IMR-90 (cell line): ENCODE data around the gene METTL24. TPM values are rescaled to one million over a fixed set of nuclear protein-coding genes. Genes with fewer than 3 reads are reported as not detected.

Experiments
- ATAC-seq: fragments of 200-7000 bp; cut with Tn5 transposase; 2 replicates; pipeline ENCODE4 v1.9.1; 2020; ENCODE audit warnings: low read depth, mild to moderate bottlenecking, moderate library complexity
- BruUV-seq: library from RNA; stranded (reverse); fragments of 400-500 nt; replicated peaks from 2 replicates; lab custom pipeline; 2021; lab: Mats Ljungman, UMichigan
- CTCF ChIA-PET: fragments of 300-600 bp; formaldehyde crosslinking; extraction: SDS; loops from one replicate; lab custom pipeline; 2021; ENCODE audit warnings: antibody characterized with exemption; lab: Yijun Ruan, JAX
- POLR2A ChIA-PET: fragments of 300-600 bp; sonication (Branson Sonifier 250); formaldehyde crosslinking; loops from one replicate; lab custom pipeline; 2022; ENCODE audit warnings: antibody characterized with exemption; ENCODE audit not compliant: unreplicated experiment; lab: Charles Lee
- DNase-seq: peaks from one replicate; pipeline ENCODE4 v3.0.0; 2013
- H2AFZ ChIP-seq: replicated peaks from 2 replicates; pipeline ENCODE3; 2013; ENCODE audit warnings: low read length, mild to moderate bottlenecking; ENCODE audit not compliant: poor library complexity
- H2AK5ac ChIP-seq: 2 replicates; pipeline ENCODE4 v1.6.1; 2013; ENCODE audit warnings: low read depth, low read length, inconsistent platforms
- H2AK9ac ChIP-seq: replicated peaks from 2 replicates; pipeline ENCODE3; 2013; ENCODE audit warnings: mild to moderate bottlenecking, low read depth, low read length, moderate library complexity; ENCODE audit not compliant: poor library complexity
- H2BK120ac ChIP-seq: 2 replicates; pipeline ENCODE4 v1.6.1; 2013; ENCODE audit warnings: low read depth, low read length, inconsistent platforms
- H2BK15ac ChIP-seq: 3 replicates; pipeline ENCODE4 v1.6.1; 2013; ENCODE audit warnings: low read depth, low read length, inconsistent platforms
- H2BK20ac ChIP-seq: 2 replicates; pipeline ENCODE4 v1.6.1; 2013; ENCODE audit warnings: low read depth, mild to moderate bottlenecking, inconsistent platforms, low read length, moderate library complexity
- H2BK5ac ChIP-seq: 2 replicates; pipeline ENCODE4 v1.6.1; 2013; ENCODE audit warnings: mild to moderate bottlenecking, low read depth, low read length, inconsistent platforms; ENCODE audit not compliant: poor library complexity, severe bottlenecking
- H3K14ac ChIP-seq: replicated peaks from 2 replicates; pipeline ENCODE4 v1.6.1; 2013; ENCODE audit warnings: low read depth, low read length, inconsistent platforms
- H3K18ac ChIP-seq: 2 replicates; pipeline ENCODE4 v1.6.1; 2013; ENCODE audit warnings: low read depth, low read length, control low read depth
- H3K23ac ChIP-seq: 2 replicates; pipeline ENCODE4 v1.6.1; 2013; ENCODE audit warnings: low read depth, low read length, inconsistent platforms
- H3K27ac ChIP-seq: 2 replicates; pipeline ENCODE4 v1.5.1; 2013; ENCODE audit warnings: mild to moderate bottlenecking, control low read depth, low read length; ENCODE audit not compliant: insufficient read depth
- H3K27me3 ChIP-seq: 2 replicates; pipeline ENCODE4 v1.6.1; 2013; ENCODE audit warnings: low read length; ENCODE audit not compliant: control insufficient read depth, insufficient read depth
- H3K36me3 ChIP-seq: 2 replicates; pipeline ENCODE4 v1.6.1; 2013; ENCODE audit warnings: low read length, mixed read lengths; ENCODE audit not compliant: control insufficient read depth, insufficient read depth
- H3K4ac ChIP-seq: 2 replicates; pipeline ENCODE4 v1.6.1; 2013; ENCODE audit warnings: low read depth, low read length, inconsistent platforms
- H3K4me1 ChIP-seq: 2 replicates; pipeline ENCODE4 v1.6.1; 2013; ENCODE audit warnings: low read length, mixed read lengths; ENCODE audit not compliant: control insufficient read depth, insufficient read depth
- H3K4me2 ChIP-seq: 2 replicates; pipeline ENCODE4 v1.6.1; 2013; ENCODE audit warnings: low read depth, mild to moderate bottlenecking, control low read depth, low read length, moderate library complexity
- H3K4me3 ChIP-seq: 2 replicates; pipeline ENCODE4 v1.5.1; 2013; ENCODE audit warnings: low read depth, mild to moderate bottlenecking, control low read depth, low read length, moderate library complexity; ENCODE audit not compliant: insufficient read depth
- H3K56ac ChIP-seq: 2 replicates; pipeline ENCODE4 v1.6.1; 2013; ENCODE audit warnings: low read length, inconsistent platforms; ENCODE audit not compliant: insufficient read depth; ENCODE audit errors: extremely low read depth
- H3K79me1 ChIP-seq, 2 experiments: 2 replicates each; pipeline ENCODE4 v1.6.1; 2013; ENCODE audit warnings: low read length in 2 of 2, inconsistent platforms in 1 of 2, low read depth in 1 of 2
- H3K9ac ChIP-seq: 2 replicates; pipeline ENCODE4 v1.6.1; 2013; ENCODE audit warnings: low read depth, low read length, control low read depth
- H3K9me1 ChIP-seq: 2 replicates; pipeline ENCODE4 v1.6.1; 2013; ENCODE audit warnings: low read length, inconsistent platforms; ENCODE audit not compliant: insufficient read depth
- H3K9me3 ChIP-seq: 2 replicates; pipeline ENCODE4 v1.6.1; 2013; ENCODE audit warnings: low read length; ENCODE audit not compliant: control insufficient read depth, insufficient read depth
- H4K20me1 ChIP-seq: 2 replicates; pipeline ENCODE4 v1.6.1; 2013; ENCODE audit warnings: low read length, inconsistent platforms; ENCODE audit not compliant: insufficient read depth
- H4K5ac ChIP-seq: 2 replicates; pipeline ENCODE4 v1.6.1; 2013; ENCODE audit warnings: mild to moderate bottlenecking, low read depth, low read length, control low read depth
- H4K8ac ChIP-seq, 2 experiments: 2 replicates each; pipeline ENCODE4 v1.6.1; 2013; ENCODE audit warnings: low read depth in 2 of 2, low read length in 2 of 2, control low read depth in 1 of 2, inconsistent platforms in 1 of 2
- H4K91ac ChIP-seq: 2 replicates; pipeline ENCODE4 v1.6.1; 2013; ENCODE audit warnings: low read depth, low read length, inconsistent platforms; ENCODE audit not compliant: insufficient read depth
- CEBPB ChIP-seq: IDR thresholded peaks from 2 replicates; pipeline ENCODE4 v1.6.1; 2012; ENCODE audit warnings: low read depth, low read length, improper control_type of control experiment
- MAZ ChIP-seq: IDR thresholded peaks from 2 replicates; pipeline ENCODE4 v1.6.1; 2012; ENCODE audit warnings: low read depth, mild to moderate bottlenecking, low read length, improper control_type of control experiment, moderate library complexity, borderline replicate concordance
- MXI1 ChIP-seq: IDR thresholded peaks from 2 replicates; pipeline ENCODE4 v1.6.1; 2012; ENCODE audit warnings: low read depth, mild to moderate bottlenecking, low read length, moderate library complexity, borderline replicate concordance
- POLR2A ChIP-seq: IDR thresholded peaks from 2 replicates; pipeline ENCODE4 v1.6.1; 2012; ENCODE audit warnings: mild to moderate bottlenecking, low read depth, low read length
- RCOR1 ChIP-seq: IDR thresholded peaks from 2 replicates; pipeline ENCODE4 v1.6.1; 2012; ENCODE audit warnings: mild to moderate bottlenecking, low read length, improper control_type of control experiment; ENCODE audit not compliant: insufficient replicate concordance
- SMC3 ChIP-seq: fragments of 150-350 bp; IDR thresholded peaks from 2 replicates; pipeline ENCODE4 v1.6.1; 2016; ENCODE audit warnings: low read depth, mild to moderate bottlenecking, antibody characterized with exemption, low read length, moderate library complexity
- WGBS, 2 experiments: methylation state at CpG; one replicate each; pipeline versions ENCODE4 v1.1.5 to v1.1.7; 2013; ENCODE audit warnings: missing lambda C conversion rate in 2 of 2; ENCODE audit not compliant: insufficient read length in 1 of 2; ENCODE audit errors: extremely low coverage in 2 of 2; 5-methylcytosine and 5-hydroxymethylcytosine counted together
- dilution Hi-C: fragments of 300-500 bp; cut with HindIII; formaldehyde crosslinking; loops from one replicate; pipeline ENCODE4 v1.14.3; 2018; ENCODE audit warnings: low sequenced_read_pairs; ENCODE audit not compliant: unreplicated experiment
- in situ Hi-C: fragments of 300-500 bp; cut with MboI; formaldehyde crosslinking; loops from 3 replicates; pipeline ENCODE4 v1.14.3; 2019; ENCODE audit warnings: low sequenced_read_pairs, inconsistent platforms, mixed read lengths
- intact Hi-C: fragments of 100-400 bp; cut with micrococcal nuclease; formaldehyde crosslinking; loops from 2 replicates; pipeline ENCODE4 v1.10.0; 2022
- polyA plus RNA-seq, 3 experiments: library from polyadenylated mRNA; depleted of rRNA; stranded (reverse); fragments of >200 nt; gene quantifications; 2 replicates each; pipeline ENCODE4 v1.2.3, GENCODE V29; 2012; ENCODE audit warnings: low replicate concordance in 1 of 3
- total RNA-seq: library from RNA; depleted of rRNA; stranded (reverse); fragments of >200 nt; gene quantifications from 2 replicates; pipeline ENCODE4 v1.2.3, GENCODE V29; 2012
- TF ChIP-seq, protein P1 (sequence below): conservative IDR thresholded peaks from 2 replicates; pipeline ENCODE4 v1.5.1; 2012; ENCODE audit warnings: mild to moderate bottlenecking, low read depth, low read length, improper control_type of control experiment
- TF ChIP-seq, protein P2 (sequence below): fragments of 150-350 bp; IDR thresholded peaks from 2 replicates; pipeline ENCODE4 v1.6.1; 2017; ENCODE audit warnings: mild to moderate bottlenecking, antibody characterized with exemption, low read length, low read depth

The METTL24 gene
- total and polyA plus RNA-seq, 2 of the 4 experiments (the other 2 are of a cell fraction) = not detected

DNA sequence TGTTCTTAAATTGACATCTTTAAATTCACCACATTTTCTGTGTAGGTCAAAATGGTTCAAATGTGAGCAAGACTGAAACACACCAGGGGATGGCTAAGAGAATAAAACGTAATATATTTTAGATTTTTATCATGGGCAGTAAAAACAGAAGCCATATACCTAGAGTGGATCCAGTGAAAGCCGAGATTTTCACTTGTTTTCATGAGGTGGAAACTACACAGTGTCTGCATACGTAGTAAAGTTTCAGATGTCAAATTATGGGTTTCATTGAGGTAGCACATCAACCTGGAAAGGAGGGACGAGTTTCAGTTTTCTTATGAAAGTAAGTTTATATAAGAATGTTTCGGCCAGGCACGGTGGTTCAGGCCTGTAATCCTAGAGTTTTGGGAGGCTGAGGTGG, 25.9 kb downstream of the METTL24 start:
- dilution Hi-C loops = no loop called here
- intact Hi-C loops = no loop called here
- WGBS, 2 experiments = 86% methylated on average over 2 of the region's 6 CpGs; no CpG with 5 or more reads in 1 of the 2 experiments
- H2AK5ac ChIP-seq = no peak overlapping the region
- H3K4me3 ChIP-seq = no peak overlapping the region
- H3K79me1 ChIP-seq = no peaks in the 10 kb centered on the region
- H2AK9ac ChIP-seq = no peak overlapping the region
- no peak overlapping the region for H3K27ac ChIP-seq
- H4K8ac ChIP-seq = no peak overlapping the region
- CTCF ChIA-PET = no interaction called here
- TF ChIP-seq, protein P1, sequence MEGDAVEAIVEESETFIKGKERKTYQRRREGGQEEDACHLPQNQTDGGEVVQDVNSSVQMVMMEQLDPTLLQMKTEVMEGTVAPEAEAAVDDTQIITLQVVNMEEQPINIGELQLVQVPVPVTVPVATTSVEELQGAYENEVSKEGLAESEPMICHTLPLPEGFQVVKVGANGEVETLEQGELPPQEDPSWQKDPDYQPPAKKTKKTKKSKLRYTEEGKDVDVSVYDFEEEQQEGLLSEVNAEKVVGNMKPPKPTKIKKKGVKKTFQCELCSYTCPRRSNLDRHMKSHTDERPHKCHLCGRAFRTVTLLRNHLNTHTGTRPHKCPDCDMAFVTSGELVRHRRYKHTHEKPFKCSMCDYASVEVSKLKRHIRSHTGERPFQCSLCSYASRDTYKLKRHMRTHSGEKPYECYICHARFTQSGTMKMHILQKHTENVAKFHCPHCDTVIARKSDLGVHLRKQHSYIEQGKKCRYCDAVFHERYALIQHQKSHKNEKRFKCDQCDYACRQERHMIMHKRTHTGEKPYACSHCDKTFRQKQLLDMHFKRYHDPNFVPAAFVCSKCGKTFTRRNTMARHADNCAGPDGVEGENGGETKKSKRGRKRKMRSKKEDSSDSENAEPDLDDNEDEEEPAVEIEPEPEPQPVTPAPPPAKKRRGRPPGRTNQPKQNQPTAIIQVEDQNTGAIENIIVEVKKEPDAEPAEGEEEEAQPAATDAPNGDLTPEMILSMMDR = no peak
- TF ChIP-seq, protein P2, sequence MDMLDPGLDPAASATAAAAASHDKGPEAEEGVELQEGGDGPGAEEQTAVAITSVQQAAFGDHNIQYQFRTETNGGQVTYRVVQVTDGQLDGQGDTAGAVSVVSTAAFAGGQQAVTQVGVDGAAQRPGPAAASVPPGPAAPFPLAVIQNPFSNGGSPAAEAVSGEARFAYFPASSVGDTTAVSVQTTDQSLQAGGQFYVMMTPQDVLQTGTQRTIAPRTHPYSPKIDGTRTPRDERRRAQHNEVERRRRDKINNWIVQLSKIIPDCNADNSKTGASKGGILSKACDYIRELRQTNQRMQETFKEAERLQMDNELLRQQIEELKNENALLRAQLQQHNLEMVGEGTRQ = no peak
- TF ChIP-seq MAZ (no peak), CEBPB (no peak), MXI1 (no peak), POLR2A (no peak), SMC3 (no peak), RCOR1 (no peak)
- no peak overlapping the region for H4K91ac ChIP-seq
- in situ Hi-C loops = no loop called here
- no peaks in the 10 kb centered on the region for H3K9me3 ChIP-seq
- H3K36me3 ChIP-seq = no peaks in the 10 kb centered on the region
- H3K9ac ChIP-seq = no peak overlapping the region
- H3K23ac ChIP-seq = no peak overlapping the region
- peaks cover 16% of the 10 kb centered on the region for H3K4me1 ChIP-seq
- H3K4me2 ChIP-seq = no peak overlapping the region
- H4K20me1 ChIP-seq = no peaks in the 10 kb centered on the region
- H4K5ac ChIP-seq = no peak overlapping the region
- BruUV-seq = no TSS peak
- H2BK120ac ChIP-seq = no peak overlapping the region
- DNase-seq (no peak), ATAC-seq (no peak)
- H2AFZ ChIP-seq = no peak overlapping the region
- peaks cover 10% of the 10 kb centered on the region for H3K9me1 ChIP-seq
- H2BK5ac ChIP-seq = no peak overlapping the region
- no peak overlapping the region for H2BK20ac ChIP-seq
- no peak overlapping the region for H3K56ac ChIP-seq
- H3K18ac ChIP-seq = no peak overlapping the region
- no peaks in the 10 kb centered on the region for H3K27me3 ChIP-seq
- POLR2A ChIA-PET = no interaction called here
- H3K14ac ChIP-seq = no peak overlapping the region
- no peak overlapping the region for H2BK15ac ChIP-seq
- H3K4ac ChIP-seq = no peak overlapping the region
